ENCODE measurements around the gene PDK2. TPM values are rescaled to one million over a fixed set of nuclear protein-coding genes. Genes with fewer than 3 reads are reported as not detected.

The PDK2 gene
- total RNA-seq, 4 donors from 2014 or later = 42.5 to 79.3 (median 64.5) TPM

DNA sequence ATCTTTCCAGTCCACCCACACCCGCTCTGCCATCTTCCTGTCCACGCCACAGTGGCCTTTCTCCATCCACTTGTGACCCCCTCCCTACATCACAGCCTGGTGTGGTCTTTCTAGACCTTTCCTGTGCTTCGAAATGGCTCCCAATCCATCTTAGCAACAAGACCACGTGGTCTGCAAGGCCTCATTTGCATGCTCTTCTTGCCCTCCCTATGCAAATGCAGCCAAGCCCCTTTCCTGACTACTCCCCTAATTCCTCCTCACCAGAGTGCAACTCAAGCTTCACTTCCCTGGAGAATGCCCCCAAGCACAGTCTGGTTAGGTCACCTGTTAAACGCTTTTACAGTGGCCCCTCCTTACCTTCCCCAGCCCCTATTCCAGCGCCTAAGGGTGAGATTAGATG, 49.2 kb downstream of the PDK2 start:
- no peak overlapping the region for H3K4me3 ChIP-seq (replicated peaks in 1 of 3)
- H3K27ac ChIP-seq = no peak overlapping the region
- peaks cover 32 to 33% of the 10 kb centered on the region in 2 donors for H3K4me1 ChIP-seq
- no peak for DNase-seq
- TF ChIP-seq, protein P1, sequence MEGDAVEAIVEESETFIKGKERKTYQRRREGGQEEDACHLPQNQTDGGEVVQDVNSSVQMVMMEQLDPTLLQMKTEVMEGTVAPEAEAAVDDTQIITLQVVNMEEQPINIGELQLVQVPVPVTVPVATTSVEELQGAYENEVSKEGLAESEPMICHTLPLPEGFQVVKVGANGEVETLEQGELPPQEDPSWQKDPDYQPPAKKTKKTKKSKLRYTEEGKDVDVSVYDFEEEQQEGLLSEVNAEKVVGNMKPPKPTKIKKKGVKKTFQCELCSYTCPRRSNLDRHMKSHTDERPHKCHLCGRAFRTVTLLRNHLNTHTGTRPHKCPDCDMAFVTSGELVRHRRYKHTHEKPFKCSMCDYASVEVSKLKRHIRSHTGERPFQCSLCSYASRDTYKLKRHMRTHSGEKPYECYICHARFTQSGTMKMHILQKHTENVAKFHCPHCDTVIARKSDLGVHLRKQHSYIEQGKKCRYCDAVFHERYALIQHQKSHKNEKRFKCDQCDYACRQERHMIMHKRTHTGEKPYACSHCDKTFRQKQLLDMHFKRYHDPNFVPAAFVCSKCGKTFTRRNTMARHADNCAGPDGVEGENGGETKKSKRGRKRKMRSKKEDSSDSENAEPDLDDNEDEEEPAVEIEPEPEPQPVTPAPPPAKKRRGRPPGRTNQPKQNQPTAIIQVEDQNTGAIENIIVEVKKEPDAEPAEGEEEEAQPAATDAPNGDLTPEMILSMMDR (IDR thresholded peaks at IDR 0.05) = no peak
- TF ChIP-seq POLR2A (IDR thresholded peaks at IDR 0.05) = no peak
- no peaks in the 10 kb centered on the region for H3K9me3 ChIP-seq
- WGBS, 2 donors = 81 to 82% methylated on average over 6 of the region's 6 CpGs
- no peaks in the 10 kb centered on the region for H3K27me3 ChIP-seq
- intact Hi-C loops (cut with DNase I) = no loop called here
- H3K36me3 ChIP-seq = peaks cover 35 to 41% of the 10 kb centered on the region in 2 donors

DNA sequence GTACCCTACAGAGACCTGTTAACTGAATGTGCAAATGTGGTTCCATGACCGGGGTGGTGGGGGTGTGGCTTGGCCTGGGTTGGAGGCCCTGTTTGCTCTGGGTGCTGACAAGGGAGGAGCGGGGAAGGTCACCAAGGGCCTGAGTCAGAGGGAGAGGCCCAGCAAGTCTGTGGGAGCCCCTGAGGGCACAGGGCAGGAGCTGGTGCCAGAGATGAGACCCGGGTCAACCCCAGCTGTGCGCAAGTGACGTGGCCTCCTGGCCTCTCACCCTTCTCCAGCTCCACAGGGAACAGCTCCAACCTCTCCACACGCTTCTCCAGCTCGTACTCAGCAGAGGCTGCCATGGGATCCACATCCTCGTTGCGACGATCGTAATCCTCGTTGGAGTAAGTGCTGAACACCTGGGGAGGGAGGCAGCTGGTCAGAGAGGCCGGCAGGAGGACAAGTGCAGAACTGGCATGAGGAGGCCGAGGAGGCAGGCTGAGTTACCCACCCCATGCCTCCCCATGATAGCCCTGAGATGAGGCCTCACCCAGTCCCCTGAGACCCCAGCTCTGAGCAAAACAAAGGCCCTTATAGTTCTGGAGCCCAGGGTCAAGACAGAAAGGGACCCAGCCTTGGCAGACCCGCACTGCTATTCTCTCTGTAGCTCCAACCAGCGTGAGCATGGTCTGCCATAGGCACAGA, 49.8 kb downstream of the PDK2 start:
- WGBS, 2 donors = 72 to 87% methylated on average over 11 to 13 of the region's 16 CpGs
- no peak for DNase-seq
- Histone ChIP-seq H3K27me3 (no peaks in the 10 kb centered on the region), H3K4me1 (peaks cover 32 to 33% of the 10 kb centered on the region in 2 donors), H3K27ac (no peak overlapping the region), H3K4me3 (replicated peaks in 1 of 3) (no peak overlapping the region), H3K36me3 (peaks cover 30 to 37% of the 10 kb centered on the region in 2 donors), H3K9me3 (no peaks in the 10 kb centered on the region)
- intact Hi-C loops (cut with DNase I) = loop anchor here (5.0 kb wide), 1 partner anchor 33 kb away; no protein-coding TSS in a partner anchor
- no peak for TF ChIP-seq POLR2A (IDR thresholded peaks at IDR 0.05)
- TF ChIP-seq, protein P1 (IDR thresholded peaks at IDR 0.05) = no peak

DNA sequence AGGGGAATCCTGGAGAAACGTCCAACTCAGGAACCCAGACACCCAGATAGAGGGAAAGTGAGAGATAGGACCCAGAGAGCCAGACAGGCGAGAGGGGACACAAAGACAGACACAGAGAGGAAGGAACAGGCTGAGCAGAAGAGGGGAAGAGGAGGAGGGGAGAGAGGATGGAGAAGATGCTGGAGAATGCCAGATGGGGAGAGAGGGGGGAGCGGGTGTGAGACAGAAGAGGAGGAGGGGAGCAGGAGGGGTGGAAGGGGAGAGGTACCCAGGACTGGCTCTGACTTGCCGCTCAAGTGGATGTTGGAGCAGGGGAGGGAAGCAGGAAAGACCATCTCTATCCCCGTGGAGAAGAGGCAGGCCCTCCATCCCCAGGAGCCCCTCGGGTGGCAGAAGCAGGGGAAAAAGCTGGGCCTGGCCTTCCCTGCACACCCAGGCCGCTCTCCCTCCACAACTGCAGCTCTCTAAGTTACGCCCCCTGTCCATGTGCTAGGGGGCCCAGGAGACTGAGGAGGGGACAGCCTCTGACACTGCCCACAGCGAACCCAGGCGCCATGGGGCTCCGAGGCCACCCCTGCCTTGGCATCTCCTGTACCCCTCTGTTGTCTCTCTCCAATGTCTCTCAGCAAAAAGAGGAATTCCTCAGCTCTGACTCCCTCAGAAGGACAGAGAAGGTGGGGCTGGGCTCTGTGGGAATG, 50.5 kb downstream of the PDK2 start:
- H3K9me3 ChIP-seq = no peaks in the 10 kb centered on the region
- 68 to 80% methylated on average over 11 of the region's 11 CpGs for WGBS, 2 donors
- peaks cover 29 to 32% of the 10 kb centered on the region in 2 donors for H3K4me1 ChIP-seq
- no peak for TF ChIP-seq POLR2A (IDR thresholded peaks at IDR 0.05)
- TF ChIP-seq, protein P1 (IDR thresholded peaks at IDR 0.05) = no peak
- DNase-seq = no peak
- H3K27me3 ChIP-seq = no peaks in the 10 kb centered on the region
- H3K27ac ChIP-seq = no peak overlapping the region
- H3K4me3 ChIP-seq (replicated peaks in 1 of 3) = no peak overlapping the region
- intact Hi-C loops (cut with DNase I) = loop anchor here (5.0 kb wide), 1 partner anchor 33 kb away; no protein-coding TSS in a partner anchor
- H3K36me3 ChIP-seq = peaks cover 28 to 30% of the 10 kb centered on the region in 2 donors

DNA sequence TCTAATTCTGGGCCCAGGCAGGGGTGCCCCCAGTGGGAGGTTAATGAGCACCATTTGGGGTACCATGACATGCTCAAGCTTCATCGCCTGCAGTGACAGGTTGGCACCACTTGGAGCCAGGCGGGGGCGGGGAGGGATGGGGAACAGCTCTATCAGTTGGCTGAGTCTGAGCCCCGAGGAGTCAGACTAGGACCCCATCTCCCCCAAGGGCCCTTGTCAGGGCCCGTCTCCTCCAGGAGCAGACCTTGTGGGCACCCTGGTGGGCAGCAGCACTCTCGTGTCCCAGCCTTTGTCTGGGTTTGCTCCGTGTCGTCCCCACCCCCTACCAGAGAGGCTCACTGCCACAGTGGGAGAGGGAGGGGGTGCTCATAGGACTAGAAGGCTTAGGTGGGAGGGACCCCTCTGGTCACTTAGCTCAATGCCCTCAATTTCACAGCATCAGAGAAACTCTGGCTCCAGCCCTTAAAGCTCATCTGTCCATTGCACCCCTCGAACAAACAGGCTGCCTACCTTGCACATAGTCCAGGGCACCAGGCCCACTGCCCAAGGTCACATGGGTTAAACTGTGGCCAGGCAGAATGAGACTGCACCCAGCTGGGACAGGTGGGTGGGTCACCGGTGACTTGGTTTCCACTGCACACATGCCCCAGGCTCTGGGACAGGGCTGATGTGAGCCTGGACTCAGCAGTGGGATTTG, 51.2 kb downstream of the PDK2 start:
- Histone ChIP-seq H3K4me3 (replicated peaks in 1 of 3) (no peak overlapping the region), H3K4me1 (peaks cover 29 to 32% of the 10 kb centered on the region in 2 donors)
- intact Hi-C loops (cut with DNase I) = loop anchor here (5.0 kb wide), 1 partner anchor 34 kb away; no protein-coding TSS in a partner anchor

More for the DNA sequence above, 51.2 kb downstream of the PDK2 start:
- no peak for DNase-seq
- TF ChIP-seq, protein P1 (IDR thresholded peaks at IDR 0.05) = no peak
- no peak for TF ChIP-seq POLR2A (IDR thresholded peaks at IDR 0.05)
- Histone ChIP-seq H3K9me3 (no peaks in the 10 kb centered on the region), H3K27me3 (no peaks in the 10 kb centered on the region), H3K27ac (peak overlapping the region in 1 of 3 donors; percentile 86), H3K36me3 (peaks cover 22 to 25% of the 10 kb centered on the region in 2 donors)
- 87 to 89% methylated on average over 3 to 9 of the region's 10 CpGs for WGBS, 2 donors
